GM18519 (cell line): Measurements from ENCODE around the gene SIGLEC14.

Experiments
- ATAC-seq: cut with Tn5 transposase; IDR thresholded peaks from one replicate; pipeline ENCODE4 v1.9.1; 2021; ENCODE audit warnings: mild to moderate bottlenecking, moderate library complexity; ENCODE audit not compliant: unreplicated experiment, low FRiP score

The SIGLEC14 gene

GRCh38 chr19:51626675-51627074, 19.9 kb downstream of the SIGLEC14 start:
- no peak for ATAC-seq

GRCh38 chr19:51621178-51621577, 25.4 kb downstream of the SIGLEC14 start:
- no peak for ATAC-seq

GRCh38 chr19:51615991-51616390, 30.6 kb downstream of the SIGLEC14 start:
- ATAC-seq, result no peak

- ATAC-seq, result no peak
Observed at GRCh38 chr19:51614789-51615188, 31.8 kb downstream of the SIGLEC14 start.

GRCh38 chr19:51610576-51610975, 36.0 kb downstream of the SIGLEC14 start:
- ATAC-seq, result no peak

- no peak for ATAC-seq
Observed at GRCh38 chr19:51607920-51608562, 38.6 kb downstream of the SIGLEC14 start.

GRCh38 chr19:51607077-51607476, 39.5 kb downstream of the SIGLEC14 start:
- peak; percentile 63 for ATAC-seq

GRCh38 chr19:51602189-51602854, 44.3 kb downstream of the SIGLEC14 start:
- no peak for ATAC-seq

- ATAC-seq, result no peak
Observed at GRCh38 chr19:51600940-51601580, 45.6 kb downstream of the SIGLEC14 start.

GRCh38 chr19:51599084-51599483, 47.5 kb downstream of the SIGLEC14 start:
- ATAC-seq, result no peak

- no peak for ATAC-seq
Observed at GRCh38 chr19:51598159-51598915, 48.3 kb downstream of the SIGLEC14 start.

GRCh38 chr19:51595190-51596175, 51.1 kb downstream of the SIGLEC14 start:
- no peak for ATAC-seq

GRCh38 chr19:51594774-51595109, 51.9 kb downstream of the SIGLEC14 start:
- no peak for ATAC-seq

GRCh38 chr19:51593969-51594773, 52.5 kb downstream of the SIGLEC14 start:
- peak; percentile 89 for ATAC-seq

GRCh38 chr19:51593138-51593890, 53.3 kb downstream of the SIGLEC14 start:
- no peak for ATAC-seq
